NCI-H82 treated with DMSO at 0.1 percent for 48 hours (cell line): ENCODE results near the gene PTCD2.
A peak's percentile ranks its signal among the peaks of the same experiment; 100 is the strongest.
"Not testable (repeated sequence)": the region's sequence is repeated elsewhere in the genome, so short reads cannot be mapped to it uniquely, and the experiment has no call there.

ENCODE experiments used
- DNase-seq: peaks from one replicate; lab custom pipeline; 2025; ENCODE audit not compliant: unreplicated experiment; lab: John Stamatoyannopoulos, UW

The PTCD2 gene

DNA sequence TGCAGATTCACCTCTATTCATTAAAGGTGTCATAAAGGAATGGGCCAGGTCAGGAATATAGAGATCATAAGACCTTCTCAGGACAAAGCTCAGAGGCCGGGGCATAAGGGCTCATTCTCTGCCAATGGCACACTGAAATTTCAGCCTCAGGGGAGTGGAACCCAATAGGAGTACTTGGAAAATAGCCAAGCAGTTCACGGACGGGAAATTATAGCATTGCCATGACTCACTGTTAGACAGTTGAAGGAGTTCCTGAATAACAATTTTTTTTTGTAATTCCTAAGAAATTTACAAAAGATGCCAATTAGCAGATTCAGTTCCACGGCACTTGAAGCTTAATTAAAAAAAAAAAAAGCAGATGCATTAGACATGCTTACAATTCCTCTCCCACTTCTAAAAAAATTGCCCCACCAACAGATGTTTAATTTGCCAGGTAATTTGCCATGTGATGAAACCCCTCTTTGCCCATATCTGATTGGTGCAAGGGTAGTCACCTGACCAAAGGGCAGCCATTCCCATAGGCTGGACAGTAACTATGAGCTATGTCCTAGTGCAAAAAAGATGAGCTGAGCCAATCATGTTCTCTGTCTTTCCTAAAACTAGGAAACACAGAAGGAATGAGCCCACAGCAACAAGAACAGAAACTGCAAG lies 58.6 kb downstream of the PTCD2 start:
- no peak for DNase-seq

DNA sequence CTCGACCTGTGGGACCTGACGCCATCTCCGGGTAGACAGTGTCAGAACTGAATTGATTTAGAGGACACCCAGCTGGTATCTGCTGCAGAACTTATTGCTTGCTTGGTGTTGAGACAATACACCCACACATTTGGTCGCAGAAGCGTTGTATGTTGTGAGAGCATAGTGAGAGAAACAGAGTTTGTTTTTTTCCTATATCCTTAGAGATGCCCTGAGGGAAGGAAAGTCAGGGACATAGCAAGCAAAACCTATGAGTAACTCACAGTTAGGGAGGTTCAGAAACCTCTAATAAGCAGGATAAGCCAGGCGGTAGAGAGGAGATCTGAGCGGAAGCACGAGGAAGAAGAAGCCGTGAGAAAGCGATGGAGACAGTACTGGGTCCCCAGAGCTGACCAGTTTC lies 59.8 kb downstream of the PTCD2 start:
- no peak for DNase-seq

DNA sequence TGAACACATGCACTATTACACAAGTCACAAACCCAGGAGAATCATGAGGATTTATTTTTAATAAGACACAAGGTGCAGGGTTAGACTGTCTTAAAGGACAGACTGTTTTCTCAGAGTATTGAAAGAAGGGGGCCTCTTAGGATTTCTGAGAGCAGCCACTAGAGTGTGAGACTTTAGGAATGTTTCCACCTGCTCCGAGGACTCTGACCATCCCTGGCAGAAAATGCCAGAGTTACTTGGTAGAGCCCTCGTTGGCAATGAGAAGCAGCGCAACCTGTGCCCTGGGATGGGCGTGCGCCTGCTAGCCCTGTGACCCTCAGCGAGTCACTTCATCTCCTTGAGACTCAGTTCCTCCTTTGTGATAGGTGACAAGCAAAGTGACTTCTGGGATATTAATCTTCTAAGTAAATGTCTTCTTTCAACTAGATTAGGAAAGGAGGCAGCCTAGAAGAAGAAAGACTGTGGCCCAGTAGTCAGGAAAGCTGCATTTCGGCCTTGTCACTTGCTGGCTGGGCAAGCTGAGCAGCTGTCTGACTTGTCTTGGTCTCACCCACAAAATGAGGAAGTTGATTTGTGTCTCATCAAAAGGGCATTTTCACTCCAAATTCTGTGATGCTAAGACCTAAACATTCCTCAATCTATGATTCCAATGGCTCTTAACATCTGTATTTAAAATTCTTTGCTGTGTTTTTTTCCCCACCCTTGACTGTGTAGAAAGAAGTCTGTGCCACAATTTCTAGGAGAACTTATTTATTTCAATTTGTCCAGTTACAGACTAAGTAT lies 60.5 kb downstream of the PTCD2 start:
- no peak for DNase-seq

DNA sequence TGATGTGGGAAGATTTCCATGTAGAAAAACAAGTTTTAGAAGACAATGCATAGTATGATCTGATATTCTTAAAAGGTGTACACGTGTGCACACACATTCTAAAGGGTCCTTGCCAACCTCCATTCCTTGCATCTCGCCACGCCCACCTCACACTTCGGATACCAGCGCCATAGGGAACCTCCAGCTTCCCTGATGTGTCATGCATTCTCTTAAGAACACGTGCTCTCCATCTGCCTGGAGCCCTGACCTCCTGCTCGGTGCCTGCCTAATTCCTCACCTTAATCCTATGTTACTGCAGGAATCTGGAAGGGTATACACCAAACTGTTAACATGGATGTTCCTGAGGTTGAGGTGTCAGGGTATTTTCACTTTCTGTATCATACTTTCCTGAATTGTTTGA lies 63.1 kb downstream of the PTCD2 start:
- peak; percentile 41 for DNase-seq

DNA sequence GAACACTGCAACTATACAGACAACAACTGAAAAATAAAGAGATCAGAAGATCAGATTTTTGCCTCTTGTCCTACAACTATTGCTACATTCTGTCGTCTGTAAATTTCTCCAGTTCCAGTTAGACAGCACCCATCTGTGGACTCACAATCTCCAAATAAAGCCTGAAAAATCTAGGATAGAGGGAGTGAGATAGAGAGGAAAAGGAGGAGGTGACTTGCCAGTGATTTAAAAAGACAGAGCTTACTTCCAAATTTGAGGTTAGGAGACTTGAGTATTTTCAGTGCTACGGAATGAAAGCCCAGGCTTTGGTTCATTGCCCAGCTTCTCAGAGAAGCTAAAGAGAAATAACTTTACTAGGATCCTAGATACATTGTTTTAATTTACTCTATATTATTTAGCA lies 63.6 kb downstream of the PTCD2 start:
- DNase-seq, result no peak

DNA sequence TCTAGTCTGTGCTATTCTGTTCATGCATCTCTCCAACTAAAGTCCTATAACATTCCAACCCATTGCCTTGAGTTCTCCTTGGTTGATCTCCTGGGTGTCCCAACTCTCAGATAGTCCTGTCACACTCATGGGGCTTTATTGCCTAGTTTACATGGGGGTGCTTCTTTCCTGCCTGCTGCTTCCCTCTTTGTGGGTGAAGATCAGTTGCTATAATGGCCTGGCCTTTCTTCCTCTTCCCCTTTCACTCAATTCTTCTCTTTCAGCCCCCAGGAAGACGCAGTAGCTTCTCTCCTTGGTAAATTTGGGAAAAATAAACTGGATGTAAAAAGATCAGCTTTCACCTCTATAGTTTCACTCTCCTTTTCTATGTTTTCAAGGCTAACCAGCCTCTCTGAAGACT lies 66.5 kb downstream of the PTCD2 start:
- DNase-seq, result no peak

DNA sequence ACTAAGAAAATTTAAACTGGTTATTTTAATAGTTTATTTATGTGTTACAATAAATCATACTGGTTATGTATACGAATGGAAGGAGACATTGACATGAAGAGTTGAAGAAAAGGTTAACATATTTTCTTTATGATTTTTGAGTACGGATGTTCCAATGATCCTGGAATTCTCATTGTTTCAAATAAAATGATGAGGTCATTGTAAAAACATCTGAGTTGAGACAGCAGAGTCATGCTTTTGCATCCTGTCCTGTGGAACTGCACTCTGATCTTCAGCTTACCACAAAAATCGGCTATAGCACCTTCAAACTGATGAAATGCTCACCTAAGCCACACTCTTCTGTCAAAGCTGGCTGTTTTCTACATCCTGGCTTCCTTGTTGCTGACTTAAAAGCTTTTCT lies 67.8 kb downstream of the PTCD2 start:
- DNase-seq, result no peak

DNA sequence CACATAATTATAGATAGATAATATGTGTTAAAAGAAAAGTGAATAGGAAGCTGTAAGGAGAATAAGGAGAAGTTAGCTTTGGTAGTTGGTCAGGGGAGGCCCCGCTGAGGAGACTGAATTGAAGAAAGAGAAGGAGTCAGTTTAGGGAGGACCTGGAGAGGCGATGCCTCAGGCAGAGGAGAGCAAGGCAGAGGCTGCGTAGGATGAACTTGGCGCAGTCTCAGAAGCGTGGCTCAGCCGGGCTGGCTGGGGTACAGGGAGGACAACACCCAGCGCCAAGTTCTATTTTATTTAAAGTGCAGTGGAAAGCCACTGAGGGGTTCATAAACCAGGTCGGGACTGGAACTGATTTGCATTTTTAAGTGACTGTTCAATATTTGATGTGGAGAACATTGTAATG lies 68.5 kb downstream of the PTCD2 start:
- no peak for DNase-seq

DNA sequence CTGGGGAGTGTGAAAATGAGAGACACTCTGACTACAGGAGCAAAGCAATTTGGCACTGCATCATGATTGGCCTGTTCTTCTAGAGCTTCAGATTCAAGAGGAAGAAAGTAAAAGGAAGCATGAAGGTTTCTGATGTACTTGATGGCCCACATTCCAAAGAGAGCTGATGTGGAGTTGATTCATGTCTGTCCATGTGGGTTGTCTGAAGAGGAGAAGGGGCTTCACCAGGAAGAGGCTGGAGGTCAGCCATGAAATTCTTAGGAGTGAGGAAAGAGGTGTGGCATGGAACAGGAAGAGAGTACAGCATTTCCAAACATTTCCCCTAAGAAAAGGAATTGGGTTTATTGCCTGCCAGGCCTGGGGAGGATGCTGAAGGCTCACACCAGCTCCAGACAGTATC lies 70.7 kb downstream of the PTCD2 start:
- no peak for DNase-seq

DNA sequence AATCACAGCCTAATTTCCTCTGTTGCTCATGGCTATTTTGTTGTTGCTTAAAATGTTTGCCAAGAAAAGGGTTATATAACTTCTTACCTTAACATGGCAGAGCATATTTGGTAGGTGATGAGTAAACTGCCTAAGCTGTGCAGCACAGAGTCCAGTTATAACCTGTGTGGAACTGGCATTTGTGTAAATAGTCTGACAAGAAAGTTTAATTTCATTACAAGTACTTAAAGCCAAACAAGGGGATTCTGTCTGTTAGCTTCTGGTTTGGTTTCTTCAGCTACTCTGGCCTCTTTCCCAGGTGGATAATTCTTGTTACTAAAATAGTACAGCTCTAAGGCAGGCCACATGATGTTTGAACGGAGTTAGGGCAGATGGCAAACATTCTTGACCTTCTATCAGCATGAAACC lies 72.2 kb downstream of the PTCD2 start:
- peak; percentile 73 for DNase-seq

DNA sequence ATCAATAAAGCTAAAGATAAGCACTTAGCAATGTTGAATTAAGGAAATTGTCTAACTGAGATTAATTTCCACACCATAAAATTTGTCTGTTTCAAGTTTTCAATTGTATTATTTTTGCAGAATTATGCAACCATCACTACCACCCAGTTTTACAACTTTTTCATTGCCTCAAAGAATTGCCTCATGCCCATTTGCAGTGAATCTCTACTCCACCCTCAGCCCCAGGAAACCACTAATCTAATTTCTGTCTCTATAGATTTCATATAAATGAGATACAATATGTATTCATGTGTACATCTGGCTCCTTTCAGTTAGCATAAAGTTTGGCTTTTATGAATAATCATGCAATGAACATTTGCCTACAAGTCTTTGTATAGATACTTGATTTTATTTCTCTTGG lies 72.9 kb downstream of the PTCD2 start:
- DNase-seq, result no peak

DNA sequence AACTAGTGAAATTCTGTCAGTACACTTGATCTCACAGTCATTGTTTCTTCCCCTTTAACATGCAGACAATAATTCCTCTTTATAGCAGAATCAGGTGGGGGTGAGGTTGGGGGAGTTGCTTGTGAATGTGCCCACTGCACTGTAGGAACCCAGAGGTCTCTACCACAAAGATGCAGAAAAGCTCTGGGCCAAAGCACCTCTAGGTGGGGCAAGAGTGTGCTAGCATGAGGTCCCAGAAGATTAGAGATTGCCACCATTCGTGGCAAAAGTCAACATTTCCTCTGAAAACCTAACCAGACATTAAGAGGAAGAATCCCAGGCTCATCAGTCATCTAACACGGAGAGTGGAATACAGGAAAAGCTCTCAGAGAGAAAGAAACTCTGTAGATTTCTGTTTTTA lies 74.5 kb downstream of the PTCD2 start:
- no peak for DNase-seq

DNA sequence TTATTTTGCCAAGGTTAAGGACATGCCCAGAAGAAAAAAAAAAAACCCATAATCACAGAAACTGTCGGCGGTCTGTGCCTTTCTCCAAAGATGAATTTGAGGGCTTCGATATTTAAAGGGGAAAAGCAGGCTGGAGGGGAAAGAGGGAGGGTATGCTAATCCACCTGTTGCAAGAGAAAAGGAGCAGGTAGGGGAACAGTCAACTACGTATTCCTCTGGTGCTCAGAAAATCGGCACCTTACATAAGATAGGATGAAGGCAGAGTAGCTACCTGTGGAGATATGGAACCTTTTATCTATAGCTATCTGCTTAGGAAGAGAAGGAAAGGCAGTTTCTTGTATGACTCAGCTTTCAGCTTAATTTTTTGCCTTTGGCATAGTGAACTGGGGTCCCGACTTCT lies 77.7 kb downstream of the PTCD2 start:
- no peak for DNase-seq

DNA sequence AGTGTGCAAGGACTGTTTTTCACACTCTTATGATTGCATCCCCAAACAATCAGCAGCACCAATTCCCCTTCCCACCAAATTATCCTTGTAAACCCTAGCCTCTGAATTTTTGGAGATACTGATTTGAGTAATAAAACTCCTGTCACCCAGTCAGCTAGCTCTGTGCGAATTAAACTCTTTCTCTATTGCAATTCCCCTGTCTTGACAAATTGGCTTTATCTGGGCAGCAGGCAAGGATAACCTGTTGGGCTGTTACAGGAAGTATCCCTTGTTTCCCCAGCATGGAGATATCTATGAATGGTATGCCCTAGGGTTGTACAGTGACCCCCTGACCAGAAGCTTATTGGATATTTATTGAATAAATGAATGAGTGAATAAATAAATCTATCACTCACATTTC lies 80.8 kb downstream of the PTCD2 start:
- no peak for DNase-seq

DNA sequence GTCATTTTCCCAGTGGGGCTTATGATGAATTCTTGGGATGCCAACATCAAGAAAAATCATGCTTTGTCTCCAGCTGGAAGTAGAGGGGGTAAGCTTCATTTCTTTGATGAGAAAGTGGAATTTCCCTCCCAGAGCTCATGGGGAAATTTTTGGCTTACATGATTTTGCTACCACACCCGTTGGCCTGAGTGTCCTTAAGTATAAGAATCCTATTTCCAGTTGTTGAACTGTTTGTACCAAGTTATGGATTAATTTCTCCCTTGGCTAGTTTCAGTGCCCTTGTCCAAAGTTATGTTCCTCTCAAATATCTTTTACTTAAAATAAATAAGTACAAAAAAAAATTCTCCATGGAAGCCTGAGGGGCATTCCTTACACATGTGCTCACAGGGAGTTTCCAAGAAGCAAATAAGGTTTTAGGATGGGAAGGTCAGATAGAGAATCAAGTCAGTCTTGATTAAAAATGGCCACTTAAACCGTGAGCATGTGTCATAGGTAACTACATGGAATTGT lies 82.3 kb downstream of the PTCD2 start:
- no peak for DNase-seq

DNA sequence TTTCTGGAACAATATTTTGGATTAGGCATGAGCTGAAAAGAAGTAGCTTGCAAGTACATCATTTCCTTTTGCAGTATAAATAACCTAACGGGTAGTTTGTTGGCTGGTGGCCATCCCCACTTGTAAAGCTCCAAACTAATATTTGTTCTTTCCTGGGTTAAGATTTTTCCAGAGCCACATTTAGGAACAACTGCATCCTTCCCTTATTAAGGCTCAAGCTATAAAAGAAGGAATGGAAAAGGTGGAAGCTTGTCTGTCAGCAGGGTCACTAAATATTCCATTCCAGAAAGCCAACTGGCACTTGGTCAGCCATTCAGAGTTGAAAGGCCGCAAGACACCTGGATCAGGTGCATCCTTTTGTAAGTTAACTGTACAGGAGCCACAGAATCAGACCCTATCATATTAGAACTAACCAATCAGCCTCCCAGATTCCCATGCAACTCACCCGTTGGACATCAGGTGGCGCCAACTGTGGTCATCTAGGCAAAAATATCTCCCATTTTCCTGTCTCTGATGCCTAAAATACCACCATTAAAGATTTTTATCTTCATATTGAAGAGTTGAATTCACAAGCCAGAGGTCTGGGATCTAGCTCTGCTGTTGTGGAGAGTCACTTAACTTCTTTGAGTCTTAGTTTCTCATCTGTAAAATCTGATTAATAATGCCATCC lies 82.9 kb downstream of the PTCD2 start:
- DNase-seq, result no peak

DNA sequence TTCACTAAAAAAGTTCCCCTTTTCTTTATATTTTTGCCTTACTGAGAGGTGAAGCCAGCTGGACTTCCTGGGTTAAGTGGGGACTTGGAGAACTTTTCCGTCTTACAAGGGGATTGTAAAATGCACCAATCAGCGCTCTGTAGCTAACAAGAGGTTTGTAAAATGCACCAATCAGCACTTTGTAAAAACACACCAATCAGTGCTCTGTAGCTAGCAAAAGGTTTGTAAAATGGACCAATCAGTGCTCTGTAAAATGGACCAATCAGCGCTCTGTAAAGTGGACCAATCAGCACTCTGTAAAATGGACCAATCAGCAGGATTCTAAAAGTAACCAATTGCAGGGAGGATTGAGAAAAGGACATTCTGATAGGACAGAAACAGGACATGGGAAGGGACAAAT lies 84.6 kb downstream of the PTCD2 start:
- not testable (repeated sequence) for DNase-seq

DNA sequence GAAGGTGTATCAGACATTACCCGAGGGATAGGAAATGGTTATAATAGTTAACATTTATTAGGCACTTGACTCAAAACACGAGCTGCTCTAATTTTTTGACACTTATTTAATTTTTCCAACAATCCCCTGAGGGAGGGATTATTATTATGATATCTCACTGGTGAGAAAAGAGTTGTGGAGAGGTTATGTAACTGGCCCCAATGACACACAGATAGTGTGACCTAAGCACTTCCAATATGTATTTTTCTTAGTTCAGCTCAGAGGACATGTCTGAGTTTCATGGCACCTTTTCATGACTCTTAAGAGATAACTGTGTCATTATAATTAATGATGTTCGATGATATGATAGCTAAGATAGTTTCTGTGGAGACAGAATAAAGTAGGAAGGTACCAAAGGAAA lies 86.9 kb downstream of the PTCD2 start:
- no peak for DNase-seq

DNA sequence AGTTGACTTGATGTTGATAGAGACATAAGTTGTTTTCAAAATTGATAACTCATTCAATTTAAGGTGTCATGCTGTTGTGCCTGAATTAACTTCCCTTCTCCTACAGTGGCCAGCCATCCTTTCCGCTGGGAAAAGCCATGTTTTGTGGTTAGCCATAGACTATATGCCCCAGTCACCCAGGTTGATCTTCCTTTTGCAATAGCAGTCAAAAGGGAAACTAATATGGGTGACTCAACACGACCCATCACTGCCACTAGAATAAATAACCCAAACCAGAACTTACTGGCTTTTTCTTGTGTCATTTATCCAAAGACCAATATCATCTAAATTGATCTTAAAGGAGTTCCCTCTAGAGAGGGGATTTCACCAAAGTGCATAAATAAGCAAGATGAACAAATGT lies 87.4 kb downstream of the PTCD2 start:
- DNase-seq, result no peak

DNA sequence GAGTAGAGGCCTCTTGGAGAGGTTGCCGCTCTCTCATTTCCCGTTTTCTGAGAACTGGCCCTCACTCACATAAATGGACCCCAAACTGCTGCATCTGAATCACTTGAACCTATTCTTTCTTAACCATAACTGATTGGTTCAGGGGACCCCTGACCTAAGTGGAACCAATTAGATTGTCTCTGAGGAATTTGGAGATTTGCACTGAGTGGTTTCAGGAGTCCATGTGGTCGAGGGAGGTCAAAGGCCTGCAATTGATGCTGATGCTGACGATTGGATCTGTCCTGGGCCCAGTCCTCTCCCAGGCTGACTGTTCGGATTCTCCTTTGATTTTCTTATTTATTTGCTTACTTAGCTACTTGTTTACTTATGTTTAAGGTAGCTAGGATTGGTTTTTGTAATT lies 88.0 kb downstream of the PTCD2 start:
- no peak for DNase-seq

DNA sequence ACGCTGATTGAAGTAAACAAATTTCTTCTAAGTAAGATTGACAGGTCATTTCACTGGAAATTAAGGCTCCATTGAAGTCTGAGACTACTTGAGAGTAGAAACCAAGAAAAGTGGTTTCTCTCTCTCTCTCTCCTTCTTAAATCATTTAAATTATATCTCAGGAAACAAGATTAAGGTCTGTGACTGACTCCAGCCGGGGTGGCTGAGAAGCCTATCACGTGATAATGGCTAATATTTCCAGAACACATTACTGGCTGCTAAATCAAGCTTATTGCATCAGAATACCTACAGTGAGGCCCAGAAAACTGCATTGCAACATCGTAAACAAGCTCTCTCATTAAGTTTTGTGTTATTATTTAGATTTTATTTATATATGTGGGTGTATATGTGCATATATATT lies 88.4 kb downstream of the PTCD2 start:
- DNase-seq, result peak; percentile 18

DNA sequence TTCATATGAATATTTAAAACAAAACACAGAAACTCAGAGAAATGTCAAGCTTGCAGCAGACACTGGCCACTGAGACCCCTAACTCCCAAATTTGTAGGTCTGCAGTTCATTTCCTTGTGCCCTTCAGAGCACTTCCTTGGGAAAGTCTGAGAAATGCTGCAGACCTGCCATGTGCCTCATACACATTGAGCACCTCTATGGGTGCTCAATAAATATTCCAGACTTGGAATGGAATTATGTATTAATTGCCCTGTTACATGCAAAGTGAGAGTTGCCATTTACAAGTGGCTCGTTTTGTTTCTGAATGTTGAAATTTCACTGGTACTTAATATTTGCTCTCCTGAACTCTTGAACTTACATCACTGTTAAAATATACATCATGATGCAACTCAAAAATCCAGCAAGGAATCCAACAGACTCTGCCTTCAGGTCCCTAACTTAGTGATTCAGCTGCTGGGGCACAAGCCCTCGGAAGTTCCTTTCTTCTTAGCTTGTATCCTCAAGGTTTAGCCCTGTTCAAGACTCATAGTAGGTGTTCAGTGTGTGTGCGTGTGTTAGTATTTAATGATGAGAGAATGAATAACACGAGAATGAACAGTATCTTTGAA lies 90.6 kb downstream of the PTCD2 start:
- DNase-seq, result no peak
